ENCODE measurements around the gene ABITRAM. TPM values are rescaled to one million over a fixed set of nuclear protein-coding genes. Genes with fewer than 3 reads are reported as not detected.
"Not testable (repeated sequence)": the region's sequence is repeated elsewhere in the genome, so short reads cannot be mapped to it uniquely, and the experiment has no call there.

Gene ABITRAM
- total RNA-seq, 1 donor from 2014 or later, result 21.7 TPM

- H3K36me3 Mint-ChIP-seq, result peaks cover 19% of the 10 kb centered on the region
- no peak overlapping the region for H3K4me3 Mint-ChIP-seq
- no peak for DNase-seq (ENCODE audit: extremely low spot score, unreplicated experiment)
- H3K27me3 Mint-ChIP-seq, result no peaks in the 10 kb centered on the region
- H3K4me1 Mint-ChIP-seq (ENCODE audit: unreplicated experiment), result no peaks in the 10 kb centered on the region
- no peak overlapping the region for H3K27ac Mint-ChIP-seq
- H3K9me3 Mint-ChIP-seq, result no peaks in the 10 kb centered on the region
- TF ChIP-seq CTCF (conservative IDR thresholded peaks at IDR 0.05), result no peak
These were observed 29.4 kb downstream of the ABITRAM start for GRCh38 chr9:108963459-108964143.

GRCh38 chr9:108967916-108968315, 33.7 kb downstream of the ABITRAM start:
- no peaks in the 10 kb centered on the region for H3K27me3 Mint-ChIP-seq
- H3K9me3 Mint-ChIP-seq, result no peaks in the 10 kb centered on the region
- no peak overlapping the region for H3K4me3 Mint-ChIP-seq
- no peak overlapping the region for H3K27ac Mint-ChIP-seq
- no peak for DNase-seq (ENCODE audit: extremely low spot score, unreplicated experiment)
- H3K4me1 Mint-ChIP-seq (ENCODE audit: unreplicated experiment), result no peaks in the 10 kb centered on the region
- no peak for TF ChIP-seq CTCF (conservative IDR thresholded peaks at IDR 0.05)
- H3K36me3 Mint-ChIP-seq, result peaks cover 30% of the 10 kb centered on the region

- H3K4me3 Mint-ChIP-seq; H3K27me3 Mint-ChIP-seq; H3K27ac Mint-ChIP-seq; H3K4me1 Mint-ChIP-seq (ENCODE audit: unreplicated experiment); DNase-seq (ENCODE audit: extremely low spot score, unreplicated experiment); H3K9me3 Mint-ChIP-seq: not testable (repeated sequence)
- H3K36me3 Mint-ChIP-seq, result peaks cover 33% of the 10 kb centered on the region
These were observed 37.2 kb downstream of the ABITRAM start for GRCh38 chr9:108971392-108971791.

GRCh38 chr9:108972186-108972585, 38.0 kb downstream of the ABITRAM start:
- Mint-ChIP-seq H3K27me3 (no peaks in the 10 kb centered on the region), H3K27ac (no peak overlapping the region), H3K9me3 (no peaks in the 10 kb centered on the region), H3K4me3 (no peak overlapping the region), H3K4me1 (ENCODE audit: unreplicated experiment) (peaks cover 5% of the 10 kb centered on the region), H3K36me3 (peaks cover 30% of the 10 kb centered on the region)
- no peak for TF ChIP-seq CTCF (conservative IDR thresholded peaks at IDR 0.05)
- DNase-seq (ENCODE audit: extremely low spot score, unreplicated experiment), result no peak

GRCh38 chr9:108972626-108973209, 38.5 kb downstream of the ABITRAM start:
- no peaks in the 10 kb centered on the region for H3K27me3 Mint-ChIP-seq
- no peak overlapping the region for H3K4me3 Mint-ChIP-seq
- H3K9me3 Mint-ChIP-seq, result no peaks in the 10 kb centered on the region
- TF ChIP-seq CTCF (conservative IDR thresholded peaks at IDR 0.05), result no peak
- no peak overlapping the region for H3K27ac Mint-ChIP-seq
- H3K36me3 Mint-ChIP-seq, result peaks cover 35% of the 10 kb centered on the region
- peaks cover 5% of the 10 kb centered on the region for H3K4me1 Mint-ChIP-seq (ENCODE audit: unreplicated experiment)
- no peak for DNase-seq (ENCODE audit: extremely low spot score, unreplicated experiment)

- H3K9me3 Mint-ChIP-seq, result no peaks in the 10 kb centered on the region
- DNase-seq (ENCODE audit: extremely low spot score, unreplicated experiment), result no peak
- no peaks in the 10 kb centered on the region for H3K27me3 Mint-ChIP-seq
- H3K4me1 Mint-ChIP-seq (ENCODE audit: unreplicated experiment), result peaks cover 5% of the 10 kb centered on the region
- no peak overlapping the region for H3K4me3 Mint-ChIP-seq
- no peak for TF ChIP-seq CTCF (conservative IDR thresholded peaks at IDR 0.05)
- H3K36me3 Mint-ChIP-seq, result peaks cover 36% of the 10 kb centered on the region
- no peak overlapping the region for H3K27ac Mint-ChIP-seq
These were observed 39.7 kb downstream of the ABITRAM start for GRCh38 chr9:108973895-108974294.
